PC-9 (cell line): Measurements from ENCODE around the gene IQSEC3. TPM values are rescaled to one million over a fixed set of nuclear protein-coding genes. Genes with fewer than 3 reads are reported as not detected.

Experiments
- BruUV-seq: library from RNA; stranded (reverse); fragments of 400-500 nt; replicated peaks from 2 replicates; lab custom pipeline; 2021; lab: Mats Ljungman, UMichigan
- CTCF ChIA-PET: fragments of 300-600 bp; sonication (Branson Sonifier 250); formaldehyde crosslinking; loops from one replicate; lab custom pipeline; 2022; ENCODE audit warnings: antibody characterized with exemption; lab: Charles Lee
- POLR2A ChIA-PET: fragments of 300-600 bp; sonication (Branson Sonifier 250); formaldehyde crosslinking; loops from one replicate; lab custom pipeline; 2022; ENCODE audit warnings: antibody characterized with exemption; ENCODE audit not compliant: unreplicated experiment; lab: Charles Lee
- DNase-seq, 2 experiments: peaks; one replicate each; pipeline versions ENCODE4 v3.0.0 to v3.0.0-alpha.2; 2015 to 2022; ENCODE audit warnings: mixed read lengths in 1 of 2
- H2AFZ ChIP-seq: fragments of 200-600 bp; sonication (generic); 2 replicates; pipeline ENCODE4 v1.8.1; 2017; ENCODE audit warnings: antibody characterized with exemption
- H3F3A ChIP-seq: fragments of 200-600 bp; sonication (generic); 2 replicates; pipeline ENCODE4 v1.8.1; 2017; ENCODE audit warnings: antibody characterized with exemption, mild to moderate bottlenecking, low read depth; ENCODE audit not compliant: insufficient read depth
- H3K27ac ChIP-seq: fragments of 200-600 bp; sonication (generic); 2 replicates; pipeline ENCODE4 v1.6.1; 2016; ENCODE audit warnings: mixed run types
- H3K27me3 ChIP-seq: fragments of 200-600 bp; sonication (generic); 2 replicates; pipeline ENCODE4 v1.6.1; 2016; ENCODE audit warnings: low read depth, mixed run types; ENCODE audit not compliant: insufficient read depth
- H3K36me3 ChIP-seq: fragments of 200-600 bp; sonication (generic); 2 replicates; pipeline ENCODE4 v1.6.1; 2016; ENCODE audit warnings: low read depth, mixed run types
- H3K4me1 ChIP-seq: fragments of 200-600 bp; sonication (generic); replicated peaks from 2 replicates; pipeline ENCODE4 v1.6.1; 2016; ENCODE audit warnings: mixed run types; ENCODE audit not compliant: insufficient read depth
- H3K4me2 ChIP-seq: fragments of 200-600 bp; sonication (generic); 2 replicates; pipeline ENCODE4 v1.6.1; 2017; ENCODE audit warnings: mixed run types
- H3K4me3 ChIP-seq: fragments of 200-600 bp; sonication (generic); 2 replicates; pipeline ENCODE4 v1.6.1; 2016; ENCODE audit warnings: mixed run types
- H3K79me2 ChIP-seq: fragments of 200-600 bp; sonication (generic); 2 replicates; pipeline ENCODE4 v1.6.1; 2017; ENCODE audit warnings: low read depth, mixed run types
- H3K9me2 ChIP-seq: fragments of 200-600 bp; sonication (generic); 2 replicates; pipeline ENCODE4 v1.8.1; 2017; ENCODE audit warnings: mild to moderate bottlenecking; ENCODE audit not compliant: insufficient read depth
- H3K9me3 ChIP-seq: fragments of 200-600 bp; sonication (generic); 2 replicates; pipeline ENCODE4 v1.8.1; 2016; ENCODE audit warnings: low read depth; ENCODE audit not compliant: insufficient read depth
- H4K20me1 ChIP-seq: fragments of 200-600 bp; sonication (generic); 2 replicates; pipeline ENCODE4 v1.8.1; 2017; ENCODE audit not compliant: insufficient read depth
- CTCF ChIP-seq: fragments of 200-600 bp; sonication (generic); conservative IDR thresholded peaks from 2 replicates; pipeline ENCODE4 v1.6.1; 2017; ENCODE audit warnings: mixed run types, antibody characterized with exemption, mild to moderate bottlenecking, moderate library complexity
- EZH2 ChIP-seq: fragments of 200-600 bp; sonication (generic); IDR thresholded peaks from 2 replicates; pipeline ENCODE4 v1.8.0; 2017; ENCODE audit warnings: antibody characterized with exemption, low read depth
- intact Hi-C: fragments of 100-400 bp; cut with micrococcal nuclease; formaldehyde crosslinking; loops from one replicate; pipeline ENCODE4 v1.10.0; 2022; ENCODE audit not compliant: unreplicated experiment
- total RNA-seq: library from RNA; stranded (reverse); gene quantifications from 2 replicates; pipeline ENCODE4 v1.2.3, GENCODE V29; 2021

The IQSEC3 gene
- total RNA-seq, 1 experiment from 2014 or later = not detected

- CTCF ChIA-PET = no interaction called here
- intact Hi-C loops = loop anchor here (1.0 kb wide), 1 partner anchor 32 kb away; no protein-coding TSS in a partner anchor
- no peaks in the 10 kb centered on the region for H3K79me2 ChIP-seq
- no peaks in the 10 kb centered on the region; the same call in 1 of the 2 replicates for H3F3A ChIP-seq
- peak; percentile 26 to 70 for DNase-seq
- POLR2A ChIA-PET = no interaction called here
- 0 out of 2 replicates have a peak, but pooled peaks cover 4% of the 10 kb centered on the region for H3K4me1 ChIP-seq
- no peaks in the 10 kb centered on the region for H3K9me2 ChIP-seq
- H2AFZ ChIP-seq = no peak overlapping the region
- no peak for TF ChIP-seq CTCF
- no peak for TF ChIP-seq EZH2
- no TSS peak for BruUV-seq
- peaks cover 37% of the 10 kb centered on the region for H3K27me3 ChIP-seq
- no peaks in the 10 kb centered on the region for H3K9me3 ChIP-seq
- H3K4me2 ChIP-seq = no peak overlapping the region
- no peaks in the 10 kb centered on the region for H3K36me3 ChIP-seq
- no peak overlapping the region for H3K27ac ChIP-seq
- no peaks in the 10 kb centered on the region for H4K20me1 ChIP-seq
- H3K4me3 ChIP-seq = no peak overlapping the region
These were observed 78.2 kb downstream of the IQSEC3 start for GRCh38 chr12:144650-145284.

- intact Hi-C loops = no loop called here
- no TSS peak for BruUV-seq
- Histone ChIP-seq H3K4me3 (no peak overlapping the region), H3K9me2 (no peaks in the 10 kb centered on the region), H3K9me3 (no peaks in the 10 kb centered on the region), H3F3A (no peaks in the 10 kb centered on the region; the same call in 1 of the 2 replicates), H4K20me1 (no peaks in the 10 kb centered on the region), H3K79me2 (no peaks in the 10 kb centered on the region), H3K27ac (no peak overlapping the region), H2AFZ (no peak overlapping the region), H3K4me2 (no peak overlapping the region), H3K36me3 (no peaks in the 10 kb centered on the region), H3K27me3 (peaks cover 37% of the 10 kb centered on the region), H3K4me1 (0 out of 2 replicates have a peak, but pooled peaks cover 4% of the 10 kb centered on the region)
- DNase-seq = no peak
- POLR2A ChIA-PET = no interaction called here
- TF ChIP-seq EZH2 = no peak
- CTCF ChIA-PET = no interaction called here
These were observed 78.9 kb downstream of the IQSEC3 start for GRCh38 chr12:145369-145960.

- no peak for DNase-seq
- Histone ChIP-seq H3K4me1 (0 out of 2 replicates have a peak, but pooled peaks cover 4% of the 10 kb centered on the region), H3K9me2 (no peaks in the 10 kb centered on the region), H3F3A (no peaks in the 10 kb centered on the region; the same call in 1 of the 2 replicates), H3K27ac (no peak overlapping the region), H3K4me2 (no peak overlapping the region), H3K9me3 (no peaks in the 10 kb centered on the region), H3K79me2 (no peaks in the 10 kb centered on the region), H4K20me1 (no peaks in the 10 kb centered on the region), H2AFZ (no peak overlapping the region), H3K4me3 (no peak overlapping the region), H3K27me3 (peaks cover 48% of the 10 kb centered on the region), H3K36me3 (no peaks in the 10 kb centered on the region)
- ChIA-PET CTCF (no interaction called here), POLR2A (interaction anchor here (0.7 kb wide), 2 partner anchors 23 to 1434 kb away, joined by 4 to 5 read pairs; no protein-coding TSS in a partner anchor)
- BruUV-seq = no TSS peak
- intact Hi-C loops = no loop called here
- no peak for TF ChIP-seq CTCF
- TF ChIP-seq EZH2 = no peak
These were observed 80.7 kb downstream of the IQSEC3 start for GRCh38 chr12:147242-147641.
